Lung (tissue), 12 donors: ENCODE data around the gene XYLT1. TPM values are rescaled to one million over a fixed set of nuclear protein-coding genes. Genes with fewer than 3 reads are reported as not detected.
A peak's percentile ranks its signal among the peaks of the same experiment; 100 is the strongest.

Experiments used
- ATAC-seq: fragments of 200-7000 bp; cut with Tn5 transposase; one replicate; pipeline ENCODE4 v1.9.1; 2020; ENCODE audit warnings: moderate number of reproducible peaks; ENCODE audit not compliant: insufficient read depth, low FRiP score
- DNase-seq, 3 donors: peaks; one replicate each; pipeline ENCODE4 v3.0.0-alpha.2; 2013 to 2017
- H3K27ac ChIP-seq, 2 donors: one replicate each; pipeline ENCODE4 v1.5.1; 2013; ENCODE audit warnings: mild to moderate bottlenecking in 2 of 2, moderate library complexity in 2 of 2, control low read depth in 1 of 2, inconsistent platforms in 1 of 2, low read depth in 1 of 2, low read length in 1 of 2
- H3K27me3 ChIP-seq, 3 donors: one replicate each; pipeline ENCODE4 v1.5.1; 2013; ENCODE audit warnings: low read length in 2 of 3; ENCODE audit not compliant: control insufficient read depth in 3 of 3, insufficient read depth in 3 of 3
- H3K36me3 ChIP-seq, 4 donors: one replicate each; pipeline ENCODE4 v1.5.1; 2013; ENCODE audit warnings: low read length in 4 of 4, mild to moderate bottlenecking in 1 of 4, moderate library complexity in 1 of 4; ENCODE audit not compliant: control insufficient read depth in 4 of 4, insufficient read depth in 4 of 4
- H3K4me1 ChIP-seq, 5 donors: one replicate each; pipeline ENCODE4 v1.5.1; 2013; ENCODE audit warnings: low read length in 5 of 5, mild to moderate bottlenecking in 2 of 5, moderate library complexity in 1 of 5; ENCODE audit not compliant: control insufficient read depth in 5 of 5, insufficient read depth in 5 of 5
- H3K4me3 ChIP-seq: one replicate; pipeline ENCODE4 v1.5.1; 2013; ENCODE audit warnings: mild to moderate bottlenecking, control low read depth, moderate library complexity
- H3K9ac ChIP-seq, 2 donors: one replicate each; pipeline ENCODE4 v1.5.1; 2013; ENCODE audit warnings: low read length in 2 of 2, control low read depth in 1 of 2; ENCODE audit not compliant: insufficient read depth in 1 of 2
- H3K9me3 ChIP-seq, 4 donors: one replicate each; pipeline ENCODE4 v1.5.1; 2013; ENCODE audit warnings: low read length in 3 of 4, mild to moderate bottlenecking in 1 of 4, moderate library complexity in 1 of 4; ENCODE audit not compliant: control insufficient read depth in 4 of 4, insufficient read depth in 3 of 4
- CTCF ChIP-seq: IDR thresholded peaks from 2 replicates; pipeline ENCODE4 v1.5.1; 2012; ENCODE audit warnings: mild to moderate bottlenecking; ENCODE audit errors: control extremely low read depth, extremely low read depth
- WGBS, 2 donors: extraction: QIAGEN DNeasy Blood & Tissue Kit; methylation state at CpG; one replicate each; pipeline ENCODE4 v1.1.7; 2013; 5-methylcytosine and 5-hydroxymethylcytosine counted together
- polyA plus RNA-seq, 2 donors: library from polyadenylated mRNA; stranded (reverse); fragments of 200-250 nt; gene quantifications; one replicate each; pipeline ENCODE4 v1.2.1, GENCODE V29; 2013
- total RNA-seq, 2 donors: library from RNA; depleted of rRNA in 1 of 2; stranded (reverse); fragments of >200 nt in 1 of 2; gene quantifications; one replicate each; pipeline ENCODE4 v1.2.1, GENCODE V29; 2014 to 2021
- donor health status: control.
- donor health status: control.
- donor health status: Bipolar disorder and iron deficiency.
- donor health status: healthy.
- donor health status: DM: yes; HTN: yes; CAD: no.

Gene XYLT1
- total and polyA plus RNA-seq, 4 donors, result 1.4 to 11.5 (median 6.9) TPM

- Histone ChIP-seq H3K36me3 (no peaks in the 10 kb centered on the region), H3K9me3 (no peaks in the 10 kb centered on the region), H3K27ac (no peak overlapping the region), H3K9ac (no peak overlapping the region), H3K27me3 (no peaks in the 10 kb centered on the region), H3K4me1 (peaks cover 0 to 32% (median 0%) of the 10 kb centered on the region in 5 donors), H3K4me3 (no peak overlapping the region)
- TF ChIP-seq CTCF, result no peak
- no peak for DNase-seq
- WGBS, 2 donors, result 67 to 77% methylated on average over 3 of the region's 3 CpGs
- ATAC-seq, result no peak
Observed at GRCh38 chr16:17460890-17461289, 9.9 kb downstream of the XYLT1 start.

- no peaks in the 10 kb centered on the region for H3K36me3 ChIP-seq
- no peak overlapping the region for H3K27ac ChIP-seq
- ATAC-seq (no peak), DNase-seq (peak; percentile 65 to 75 (median 67))
- H3K9ac ChIP-seq, result no peak overlapping the region
- peaks cover 0 to 32% (median 0%) of the 10 kb centered on the region in 5 donors for H3K4me1 ChIP-seq
- H3K27me3 ChIP-seq, result no peaks in the 10 kb centered on the region
- TF ChIP-seq CTCF, result no peak
- H3K4me3 ChIP-seq, result no peak overlapping the region
- WGBS, 2 donors, result 54 to 61% methylated on average over 12 of the region's 12 CpGs
- H3K9me3 ChIP-seq, result no peaks in the 10 kb centered on the region
Observed at GRCh38 chr16:17459903-17460521, 10.7 kb downstream of the XYLT1 start.

GRCh38 chr16:17457997-17458396 lies 12.8 kb downstream of the XYLT1 start:
- WGBS, 2 donors, result 87 to 90% methylated on average over 8 of the region's 8 CpGs
- H3K4me1 ChIP-seq, result peaks cover 0 to 40% (median 8%) of the 10 kb centered on the region in 5 donors
- H3K27ac ChIP-seq, result no peak overlapping the region
- H3K27me3 ChIP-seq, result no peaks in the 10 kb centered on the region
- no peak for DNase-seq
- H3K9ac ChIP-seq, result no peak overlapping the region
- no peak for TF ChIP-seq CTCF
- ATAC-seq, result no peak
- no peaks in the 10 kb centered on the region for H3K36me3 ChIP-seq
- H3K9me3 ChIP-seq, result no peaks in the 10 kb centered on the region
- no peak overlapping the region for H3K4me3 ChIP-seq

GRCh38 chr16:17457513-17457912 lies 13.2 kb downstream of the XYLT1 start:
- no peak for TF ChIP-seq CTCF
- 67 to 73% methylated on average over 3 of the region's 3 CpGs for WGBS, 2 donors
- DNase-seq, result no peak
- Histone ChIP-seq H3K9ac (no peak overlapping the region), H3K27me3 (no peaks in the 10 kb centered on the region), H3K27ac (no peak overlapping the region), H3K4me3 (no peak overlapping the region), H3K9me3 (no peaks in the 10 kb centered on the region), H3K4me1 (peaks cover 0 to 40% (median 8%) of the 10 kb centered on the region in 5 donors), H3K36me3 (no peaks in the 10 kb centered on the region)
- no peak for ATAC-seq
